Lower leg skin (tissue), 3 donors: ENCODE results near the gene DMRTA1.
"Not testable (repeated sequence)": the region's sequence is repeated elsewhere in the genome, so short reads cannot be mapped to it uniquely, and the experiment has no call there.

Experiments
- POLR2A ChIP-seq, 2 donors: fragments of 450-650 bp; IDR thresholded peaks; one replicate each; pipeline ENCODE4 v1.6.1; 2016 to 2017; ENCODE audit warnings: antibody characterized with exemption in 2 of 2, mild to moderate bottlenecking in 1 of 2, moderate library complexity in 1 of 2
- TF ChIP-seq, protein P1 (sequence below), 3 donors: fragments of 450-650 bp; IDR thresholded peaks; one replicate each; pipeline ENCODE4 v1.5.1; 2016; ENCODE audit warnings: antibody characterized with exemption in 3 of 3, mild to moderate bottlenecking in 3 of 3, moderate library complexity in 2 of 3

DNA sequence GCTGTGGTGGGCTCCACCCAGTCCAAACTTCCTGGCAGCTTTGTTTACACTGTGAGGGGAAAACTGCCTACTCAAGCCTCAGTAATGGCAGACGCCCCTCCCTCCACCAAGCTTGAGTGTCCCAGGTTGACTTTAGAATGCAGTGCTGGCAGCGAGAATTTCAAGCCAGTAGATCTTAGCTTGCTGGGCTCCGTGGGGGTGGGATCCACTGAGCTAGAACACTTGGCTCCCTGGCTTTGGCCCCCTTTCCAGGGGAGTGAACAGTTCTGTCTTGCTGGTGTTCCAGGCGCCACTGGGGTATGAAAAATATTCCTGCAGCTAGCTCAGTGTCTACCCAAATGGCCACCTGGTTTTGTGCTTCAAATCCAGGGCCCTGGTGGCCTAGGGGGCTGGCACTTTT lies 49.6 kb downstream of the DMRTA1 start:
- TF ChIP-seq, protein P1, sequence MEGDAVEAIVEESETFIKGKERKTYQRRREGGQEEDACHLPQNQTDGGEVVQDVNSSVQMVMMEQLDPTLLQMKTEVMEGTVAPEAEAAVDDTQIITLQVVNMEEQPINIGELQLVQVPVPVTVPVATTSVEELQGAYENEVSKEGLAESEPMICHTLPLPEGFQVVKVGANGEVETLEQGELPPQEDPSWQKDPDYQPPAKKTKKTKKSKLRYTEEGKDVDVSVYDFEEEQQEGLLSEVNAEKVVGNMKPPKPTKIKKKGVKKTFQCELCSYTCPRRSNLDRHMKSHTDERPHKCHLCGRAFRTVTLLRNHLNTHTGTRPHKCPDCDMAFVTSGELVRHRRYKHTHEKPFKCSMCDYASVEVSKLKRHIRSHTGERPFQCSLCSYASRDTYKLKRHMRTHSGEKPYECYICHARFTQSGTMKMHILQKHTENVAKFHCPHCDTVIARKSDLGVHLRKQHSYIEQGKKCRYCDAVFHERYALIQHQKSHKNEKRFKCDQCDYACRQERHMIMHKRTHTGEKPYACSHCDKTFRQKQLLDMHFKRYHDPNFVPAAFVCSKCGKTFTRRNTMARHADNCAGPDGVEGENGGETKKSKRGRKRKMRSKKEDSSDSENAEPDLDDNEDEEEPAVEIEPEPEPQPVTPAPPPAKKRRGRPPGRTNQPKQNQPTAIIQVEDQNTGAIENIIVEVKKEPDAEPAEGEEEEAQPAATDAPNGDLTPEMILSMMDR (IDR thresholded peaks at IDR 0.05) = not testable (repeated sequence)
- not testable (repeated sequence) for TF ChIP-seq POLR2A (IDR thresholded peaks at IDR 0.05)
